ENCODE measurements around the gene ROR2.
A peak's percentile ranks its signal among the peaks of the same experiment; 100 is the strongest.
"Not testable (repeated sequence)": the region's sequence is repeated elsewhere in the genome, so short reads cannot be mapped to it uniquely, and the experiment has no call there.

Gene ROR2

GRCh38 chr9:91817106-91817492 lies 132.9 kb downstream of the ROR2 start:
- no peak for ATAC-seq
- DNase-seq = no peak

DNA sequence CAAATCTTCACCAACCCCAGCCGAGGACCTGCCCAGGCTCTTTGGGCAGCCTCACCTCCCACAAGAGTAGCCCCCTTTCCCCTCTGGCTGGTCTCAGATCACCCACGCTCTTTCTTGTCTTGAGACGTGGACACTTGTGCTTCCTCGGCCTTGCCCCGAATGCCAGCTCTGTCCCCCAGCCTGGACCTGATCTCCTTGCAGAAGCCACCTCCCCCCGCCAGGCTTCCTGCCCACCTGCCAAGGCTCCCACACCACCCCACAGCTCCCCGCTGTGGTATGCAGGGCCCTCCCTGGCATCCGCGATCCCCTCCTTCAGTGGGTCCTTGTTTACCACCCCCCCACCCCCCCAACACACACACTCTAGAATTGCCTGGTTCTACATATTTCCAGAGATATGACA lies 133.7 kb downstream of the ROR2 start:
- DNase-seq = no peak
- no peak for ATAC-seq

GRCh38 chr9:91815896-91816295 lies 134.1 kb downstream of the ROR2 start:
- ATAC-seq (no peak), DNase-seq (no peak)

DNA sequence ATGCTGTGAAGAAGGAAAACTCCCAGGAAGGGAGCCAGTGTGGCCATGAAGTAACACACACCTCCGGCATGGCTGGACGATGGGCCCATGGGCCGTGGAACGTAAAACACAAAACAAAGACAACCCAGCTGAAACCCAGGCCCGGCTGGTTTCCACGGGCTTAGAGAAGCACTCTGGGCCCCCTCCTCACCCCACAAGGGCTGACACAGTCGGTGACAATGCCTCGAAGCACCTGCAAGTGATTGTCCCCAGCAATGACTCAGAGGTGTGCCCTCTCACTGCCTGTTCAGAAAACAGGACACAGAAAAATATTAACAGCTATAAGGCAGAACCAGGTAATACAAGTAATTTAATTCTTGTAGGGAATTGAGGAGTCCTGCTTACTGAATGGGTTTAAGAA lies 135.3 kb downstream of the ROR2 start:
- DNase-seq (no peak), ATAC-seq (no peak)

- no peak for ATAC-seq
These were observed 135.8 kb downstream of the ROR2 start for GRCh38 chr9:91814201-91814600.

DNA sequence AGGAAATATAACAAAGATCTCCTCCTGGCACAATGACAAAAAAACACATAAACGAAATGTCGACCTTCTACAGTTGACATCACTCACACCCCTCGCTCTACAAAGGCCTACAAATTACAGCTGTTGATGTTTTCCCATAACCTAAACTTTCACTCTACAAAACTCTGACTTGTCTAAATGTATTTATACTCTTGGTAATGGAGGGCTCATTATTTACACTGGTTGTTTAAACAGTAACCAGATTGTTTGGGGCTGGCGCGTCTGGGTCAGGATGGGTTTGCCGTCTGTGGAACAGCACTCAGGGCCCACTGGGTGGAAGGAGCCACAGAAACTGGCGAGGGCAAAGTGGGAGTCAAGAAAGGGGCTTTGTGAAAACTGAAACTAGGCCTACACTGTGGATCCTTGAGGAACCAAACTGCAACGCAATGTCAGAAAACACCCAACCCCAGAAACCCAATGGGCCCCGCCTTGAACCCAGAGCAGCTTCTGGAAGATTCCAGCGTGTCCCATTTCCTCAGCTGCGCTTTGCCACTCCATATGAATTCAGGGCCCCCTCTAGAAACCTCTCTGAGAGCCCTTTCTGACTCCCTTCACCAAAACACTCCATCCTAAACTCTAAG lies 136.7 kb downstream of the ROR2 start:
- no peak for DNase-seq
- no peak for ATAC-seq

More at GRCh38 chr9:91814201-91814600, 135.8 kb downstream of the ROR2 start:
- no peak for DNase-seq

DNA sequence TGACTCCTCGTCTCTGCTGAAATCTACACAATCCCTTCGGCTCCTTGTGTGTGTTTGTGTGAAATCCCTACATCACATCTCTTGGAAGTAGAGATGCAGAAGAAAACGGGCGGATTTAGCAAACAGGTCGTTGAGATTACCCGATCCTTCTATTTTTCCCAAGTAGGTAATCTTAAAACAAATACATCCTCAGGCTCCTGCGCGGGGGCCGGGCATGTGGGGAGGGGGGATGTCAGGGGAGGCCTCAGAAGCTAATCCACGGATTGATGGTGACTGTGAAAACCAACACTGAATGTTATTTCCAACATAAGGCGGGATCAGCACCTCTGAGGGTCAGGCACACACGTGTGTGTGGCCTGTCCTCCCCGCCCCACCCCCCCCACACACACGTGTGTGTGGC lies 137.8 kb downstream of the ROR2 start:
- DNase-seq = no peak
- no peak for ATAC-seq

DNA sequence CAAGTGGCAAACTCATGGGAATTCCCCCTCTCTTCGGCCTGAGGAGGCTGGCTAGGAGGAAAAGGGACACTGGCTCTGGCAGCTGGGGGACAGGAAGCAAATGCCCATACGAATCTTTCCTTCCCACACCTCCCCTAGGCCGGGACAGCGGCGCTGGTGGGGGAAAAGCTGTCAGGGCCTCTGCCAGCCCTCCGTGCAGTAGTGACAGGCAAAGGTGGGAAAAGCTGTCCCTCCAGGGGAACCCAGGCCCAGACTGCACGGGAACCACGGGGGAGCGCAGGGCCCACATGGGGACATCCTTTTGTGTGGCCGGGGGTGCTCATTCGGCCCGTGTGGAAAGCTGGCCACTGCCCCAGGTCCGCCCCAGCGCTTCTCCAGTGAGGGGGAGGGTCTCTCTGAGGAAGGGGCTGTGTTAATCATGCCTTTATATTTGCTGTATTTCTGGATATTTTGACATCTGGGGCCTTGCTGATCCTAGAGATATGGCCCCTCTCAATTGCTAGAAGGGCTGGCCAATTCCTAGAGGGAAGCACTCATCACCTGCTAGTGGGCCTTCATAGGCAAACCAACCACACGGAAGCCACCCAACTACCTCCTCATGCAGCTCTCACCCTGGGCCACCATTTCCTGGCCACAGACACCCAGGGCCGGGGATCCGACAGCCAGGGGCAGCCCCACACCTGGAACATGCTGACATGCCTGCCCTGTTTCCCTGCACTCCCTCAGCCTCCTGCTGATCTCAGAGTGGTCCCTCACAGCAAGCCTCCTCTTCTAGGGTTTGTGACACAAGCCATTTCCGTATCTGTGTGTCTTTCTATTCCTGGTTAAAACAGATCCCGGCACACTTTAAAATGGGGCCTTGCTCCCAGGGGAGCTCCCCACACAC lies 138.8 kb downstream of the ROR2 start:
- ATAC-seq = no peak

DNA sequence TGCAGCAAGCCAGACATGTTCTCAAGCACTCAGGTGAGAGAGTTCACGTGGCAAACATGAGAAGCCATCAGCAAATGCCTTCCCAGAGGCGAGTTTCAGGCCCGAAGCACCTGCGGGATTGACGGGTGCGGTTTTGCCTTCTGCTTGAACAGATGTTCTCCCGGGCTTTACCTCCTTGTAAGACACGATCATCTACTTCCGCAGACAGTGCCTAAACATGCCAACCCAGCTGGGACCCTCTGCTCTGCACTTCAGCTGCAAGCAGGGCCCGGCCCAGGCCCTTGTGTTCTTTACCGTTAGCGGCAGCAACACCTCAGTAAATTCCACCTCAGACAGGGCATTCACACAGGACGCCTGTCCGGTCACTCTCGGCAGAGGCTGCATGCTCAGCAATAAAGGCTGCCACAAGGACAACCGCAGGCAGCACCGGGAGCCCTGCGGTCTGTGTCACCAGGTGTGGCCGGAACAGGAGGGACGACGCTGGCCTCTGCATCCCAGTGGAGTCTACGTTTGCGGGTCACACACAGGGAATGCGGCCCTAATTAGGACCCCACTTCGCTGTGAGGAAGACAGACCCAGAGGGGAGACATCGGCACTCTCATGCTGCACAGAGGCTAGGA lies 139.6 kb downstream of the ROR2 start:
- DNase-seq = no peak
- no peak for ATAC-seq

More for the DNA sequence above, 138.8 kb downstream of the ROR2 start:
- DNase-seq = no peak

- no peak for DNase-seq
- ATAC-seq = no peak
These were observed 140.3 kb downstream of the ROR2 start for GRCh38 chr9:91809581-91810285.

DNA sequence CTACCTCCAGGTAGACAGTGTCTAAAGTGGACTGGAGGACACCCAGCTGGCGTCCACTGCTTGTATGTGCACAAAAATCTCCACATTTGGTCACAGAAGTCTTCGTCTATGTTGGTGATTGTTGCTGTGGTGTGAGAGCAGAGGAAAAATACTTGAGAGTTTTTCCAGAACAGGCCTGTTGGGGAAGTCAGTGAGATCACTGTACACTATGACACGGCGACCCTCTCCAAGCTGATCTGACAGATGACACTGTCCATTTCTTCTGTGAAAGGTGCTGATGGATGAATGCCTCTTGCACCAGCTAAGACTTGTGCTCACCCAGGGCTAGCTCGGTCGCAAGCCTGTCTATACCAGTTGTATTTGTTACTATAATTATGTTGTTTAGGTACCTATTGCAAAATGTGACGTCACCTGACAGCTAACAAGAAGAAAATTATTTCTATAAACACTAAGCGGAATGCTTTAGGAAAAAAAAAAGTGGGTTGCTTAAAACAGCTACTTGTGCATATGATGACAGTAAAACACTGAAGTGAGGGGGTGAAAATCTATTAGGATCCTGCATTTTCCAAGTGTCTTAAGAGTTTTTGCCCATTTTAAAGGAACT lies 142.3 kb downstream of the ROR2 start:
- ATAC-seq = no peak

DNA sequence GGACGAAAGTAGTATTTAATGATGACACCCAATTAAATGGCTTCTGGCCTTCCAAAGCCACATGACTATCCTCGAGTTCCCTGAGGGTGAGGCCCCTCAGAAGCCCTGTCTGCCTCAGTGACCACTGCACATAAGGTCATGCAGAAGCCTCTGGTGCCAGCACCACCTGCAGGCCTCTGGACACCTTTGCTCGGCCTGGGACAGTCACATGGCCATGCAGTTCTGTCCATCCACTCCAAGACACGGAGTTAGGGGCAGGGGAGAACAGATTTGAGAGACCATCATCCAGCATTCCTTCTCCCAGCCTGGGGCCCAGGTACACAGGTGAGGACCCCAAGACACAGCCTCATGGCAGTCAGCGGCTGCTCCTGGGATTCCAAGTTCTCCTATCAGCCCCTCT lies 145.0 kb downstream of the ROR2 start:
- DNase-seq = no peak
- ATAC-seq = no peak

More for the DNA sequence above, 142.3 kb downstream of the ROR2 start:
- DNase-seq = no peak

DNA sequence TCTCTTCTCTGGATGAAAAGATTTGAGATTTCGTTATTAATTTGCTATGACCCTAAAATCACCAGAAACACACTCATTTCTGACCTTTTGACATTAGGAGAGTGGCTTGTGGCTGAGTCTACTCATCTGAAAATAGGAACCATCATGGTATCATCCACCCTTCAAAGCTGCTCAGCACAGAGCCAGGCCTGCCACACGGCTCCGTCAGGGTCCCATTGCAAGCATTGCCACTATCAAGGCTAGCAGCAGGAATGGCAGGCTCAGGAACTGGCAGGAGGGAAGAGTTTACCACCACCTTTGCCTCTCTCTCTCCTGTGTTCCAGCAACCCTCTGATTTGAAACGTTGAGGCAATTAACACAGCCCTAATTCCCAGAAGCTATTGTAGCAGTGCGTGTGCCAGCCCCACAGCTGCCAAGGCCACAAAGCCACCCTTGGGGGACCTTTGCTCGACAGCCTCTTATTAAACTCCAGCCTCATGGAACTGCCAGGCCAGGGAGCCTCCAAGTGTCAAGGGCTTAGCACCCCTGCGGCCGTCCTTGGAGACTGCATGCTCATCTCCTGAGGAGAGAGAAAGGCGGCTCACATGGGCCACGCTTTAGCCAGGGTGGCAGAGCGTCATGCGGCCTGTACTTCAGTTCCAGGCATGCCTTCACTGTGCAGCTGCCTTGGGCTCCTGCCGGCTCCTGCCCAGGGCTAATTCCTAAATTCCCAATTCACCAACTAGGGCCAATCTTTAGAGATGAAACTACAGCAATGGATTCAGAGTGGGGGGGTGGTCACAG lies 145.9 kb downstream of the ROR2 start:
- peak; percentile 58 for ATAC-seq
- no peak for DNase-seq

DNA sequence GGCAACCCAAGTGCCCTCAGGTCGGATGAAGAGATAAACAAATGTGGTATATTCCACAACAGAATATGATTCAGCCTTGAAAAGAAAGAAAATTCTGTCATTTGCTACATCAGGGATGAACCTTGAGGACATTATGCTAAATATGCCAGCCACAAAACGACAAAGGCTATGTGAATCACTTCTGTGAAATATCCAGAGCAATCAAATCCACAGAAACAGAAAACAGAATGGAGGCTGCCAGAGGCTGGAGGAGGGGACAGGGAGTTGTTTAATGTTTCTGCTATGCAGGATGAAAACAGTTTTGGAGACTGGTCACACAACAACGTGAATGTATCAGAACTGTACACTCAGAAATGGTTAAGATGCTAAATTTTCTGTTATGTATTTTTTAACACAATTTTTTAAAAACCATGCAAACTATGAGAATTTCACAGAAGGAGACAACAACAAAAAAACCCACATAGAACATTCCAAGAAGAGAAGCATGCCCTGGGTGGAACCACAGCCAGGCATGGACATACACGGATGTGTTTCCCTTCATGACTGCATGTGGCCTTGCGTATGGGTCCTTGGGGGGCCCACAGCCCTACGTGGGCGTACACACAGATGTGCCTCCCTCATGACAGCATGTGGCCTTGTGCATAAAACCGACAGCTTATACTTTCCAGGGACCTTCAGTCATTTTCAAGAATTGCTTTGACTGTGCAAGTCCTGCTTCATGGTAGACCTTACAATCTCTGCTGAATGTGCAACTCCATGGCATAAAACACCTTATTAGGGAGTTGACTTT lies 146.7 kb downstream of the ROR2 start:
- no peak for DNase-seq
- ATAC-seq = no peak

GRCh38 chr9:91802391-91802790 lies 147.6 kb downstream of the ROR2 start:
- ATAC-seq = no peak
- DNase-seq = no peak

GRCh38 chr9:91800473-91801030 lies 149.5 kb downstream of the ROR2 start:
- ATAC-seq = no peak
- no peak for DNase-seq

DNA sequence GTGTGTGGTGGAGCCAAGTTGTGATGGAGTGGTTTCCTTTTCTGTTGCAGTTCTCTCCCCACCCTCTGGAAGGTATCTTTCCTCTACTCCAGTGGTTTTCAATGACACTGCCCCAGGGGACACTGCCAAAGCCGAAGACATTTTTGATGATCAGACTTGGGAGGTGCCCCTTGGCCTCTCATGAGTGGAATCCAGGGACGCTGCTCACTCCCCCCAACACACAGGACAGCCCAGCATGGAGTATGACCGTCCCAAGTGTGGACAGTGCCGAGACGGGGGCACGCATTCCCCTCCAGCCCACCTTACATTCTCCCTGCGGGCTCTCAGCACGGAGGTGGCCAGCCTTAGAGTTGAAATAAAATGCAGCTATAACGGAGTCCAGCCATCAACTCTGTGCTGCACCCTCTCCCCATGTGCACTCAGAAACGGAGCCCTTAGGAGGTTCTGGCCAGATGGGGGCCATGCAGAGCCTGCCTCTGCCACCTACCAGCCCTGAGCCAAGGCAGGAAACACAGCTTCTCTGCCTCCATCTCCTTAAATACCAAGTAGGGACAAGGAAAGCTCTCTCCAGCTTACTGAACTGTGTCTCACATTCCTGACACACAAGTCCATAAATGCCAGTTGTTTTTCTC lies 150.8 kb downstream of the ROR2 start:
- ATAC-seq (no peak), DNase-seq (no peak)

DNA sequence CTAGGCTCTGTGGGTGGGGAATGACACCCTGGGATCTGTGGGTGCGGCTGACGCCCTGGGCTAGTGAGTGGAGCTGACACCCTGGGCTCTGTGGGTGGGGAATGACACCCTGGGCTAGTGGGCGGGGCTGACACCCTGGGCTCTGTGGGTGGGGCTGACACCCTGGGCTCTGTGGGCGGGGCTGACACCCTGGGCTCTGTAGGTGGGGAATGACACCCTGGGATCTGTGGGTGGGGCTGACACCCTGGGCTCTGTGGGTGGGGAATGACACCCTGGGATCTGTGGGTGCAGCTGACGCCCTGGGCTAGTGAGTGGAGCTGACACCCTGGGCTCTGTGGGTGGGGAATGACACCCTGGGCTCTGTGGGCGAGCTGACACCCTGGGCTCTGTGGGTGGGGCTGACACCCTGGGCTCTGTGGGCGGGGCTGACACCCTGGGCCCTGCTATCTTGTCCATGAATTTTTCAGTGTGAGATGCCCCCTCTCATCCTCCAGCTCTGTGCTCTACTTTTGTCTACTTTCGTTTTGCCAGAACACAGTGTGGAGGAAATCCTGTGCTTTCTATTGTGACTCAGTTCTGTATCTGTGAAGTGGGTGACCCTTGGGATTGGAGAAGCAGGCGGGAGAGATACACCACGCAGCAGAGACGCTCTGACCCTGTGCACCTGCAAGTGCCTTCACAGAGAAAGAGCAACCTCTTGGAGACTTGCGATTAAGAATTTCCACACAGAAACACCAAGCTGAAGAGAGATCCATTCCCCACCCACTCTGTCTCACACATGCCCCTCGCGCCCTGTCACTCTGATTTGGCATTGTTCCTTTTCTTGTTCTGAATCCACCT lies 151.5 kb downstream of the ROR2 start:
- DNase-seq (peak; percentile 20), ATAC-seq (peak; percentile 91)

- ATAC-seq, DNase-seq: not testable (repeated sequence)
These were observed 152.5 kb downstream of the ROR2 start for GRCh38 chr9:91797517-91797916.

Data from stimulated activated naive CD8-positive, alpha-beta T cell treated with anti-CD3 and anti-CD28 coated beads, Interleukin-15, Interleukin-2, amounts not matched to agents 100 U/mL and 50 U/mL, for 24 hours (primary cell).